HG02970 (cell line): ENCODE results near the gene CRADD.

Source experiments
- ATAC-seq: cut with Tn5 transposase; IDR thresholded peaks from one replicate; pipeline ENCODE4 v1.9.1; 2021; ENCODE audit warnings: mild to moderate bottlenecking, moderate library complexity, moderate number of reproducible peaks; ENCODE audit not compliant: unreplicated experiment, low FRiP score

The CRADD gene

DNA sequence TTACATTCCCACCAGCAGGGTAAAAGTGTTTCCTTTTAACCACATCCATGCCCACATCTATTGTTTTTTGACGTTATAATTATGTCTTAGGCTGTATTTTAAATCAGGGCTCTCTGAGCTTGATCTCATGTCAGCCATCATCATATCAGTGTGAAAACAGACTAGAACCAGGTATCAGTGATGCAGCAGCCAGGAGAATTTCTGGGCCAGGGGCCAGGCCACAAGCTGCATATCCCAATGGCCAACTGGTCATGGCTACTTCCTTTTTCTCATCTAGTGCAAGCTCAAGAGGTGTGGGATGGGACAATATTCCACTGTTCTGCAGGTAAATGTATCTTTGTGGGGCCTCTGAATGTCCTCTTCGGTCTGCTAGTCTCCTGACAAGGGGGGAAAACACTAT, 125.1 kb downstream of the CRADD start:
- no peak for ATAC-seq

DNA sequence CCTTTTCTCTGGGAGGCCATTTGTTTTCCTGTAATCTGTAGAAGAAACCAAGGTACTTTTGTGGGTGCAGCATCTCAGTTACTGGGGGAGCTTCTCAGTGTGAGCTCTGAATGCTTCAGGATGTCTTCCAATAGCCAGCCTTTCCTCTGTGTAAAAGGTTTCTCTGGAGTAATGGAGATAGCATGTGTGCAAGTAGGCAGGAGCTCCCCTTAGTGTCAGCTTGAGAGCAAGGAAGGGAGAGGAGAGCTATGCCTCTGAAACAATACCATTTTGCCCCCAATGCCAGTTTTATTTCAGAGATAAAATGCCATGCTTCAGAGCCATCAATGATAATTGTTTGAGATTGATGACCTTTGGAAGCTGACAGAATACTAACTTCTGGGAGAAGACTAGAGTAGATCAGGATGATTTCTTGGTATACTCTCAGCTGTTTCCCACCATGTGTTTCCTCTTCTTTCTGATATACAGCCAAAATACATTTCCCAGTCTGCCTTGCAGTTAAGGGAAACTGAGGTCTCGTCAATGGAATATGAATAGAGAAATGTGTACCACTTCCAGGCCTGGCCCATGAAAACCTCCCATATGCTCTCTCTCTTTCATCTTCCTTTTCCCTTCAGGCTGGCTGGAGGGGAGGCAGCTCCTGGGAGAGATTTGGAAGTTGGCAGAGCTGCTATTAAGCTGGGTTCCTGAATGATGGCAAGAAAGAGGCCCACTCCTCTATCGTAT, 125.7 kb downstream of the CRADD start:
- ATAC-seq, result no peak

DNA sequence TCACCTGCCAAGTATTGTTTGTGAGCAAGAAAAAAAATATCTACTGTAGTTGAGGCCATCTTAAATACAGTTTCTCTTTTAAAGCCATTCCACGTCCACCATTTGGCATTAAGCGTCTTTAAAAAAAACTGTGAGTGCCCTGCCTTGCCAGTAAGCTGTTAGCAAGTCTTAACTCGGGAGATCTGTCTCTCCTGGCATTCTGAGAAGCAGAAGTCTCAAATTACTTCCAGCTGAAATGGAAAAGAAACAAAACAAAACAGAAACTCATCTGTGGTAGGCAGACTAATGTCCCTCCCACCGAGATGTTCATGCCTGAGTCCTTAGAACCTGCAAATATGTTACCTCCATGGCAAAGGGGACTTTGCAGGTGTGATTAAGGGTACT, 126.2 kb downstream of the CRADD start:
- ATAC-seq, result no peak

DNA sequence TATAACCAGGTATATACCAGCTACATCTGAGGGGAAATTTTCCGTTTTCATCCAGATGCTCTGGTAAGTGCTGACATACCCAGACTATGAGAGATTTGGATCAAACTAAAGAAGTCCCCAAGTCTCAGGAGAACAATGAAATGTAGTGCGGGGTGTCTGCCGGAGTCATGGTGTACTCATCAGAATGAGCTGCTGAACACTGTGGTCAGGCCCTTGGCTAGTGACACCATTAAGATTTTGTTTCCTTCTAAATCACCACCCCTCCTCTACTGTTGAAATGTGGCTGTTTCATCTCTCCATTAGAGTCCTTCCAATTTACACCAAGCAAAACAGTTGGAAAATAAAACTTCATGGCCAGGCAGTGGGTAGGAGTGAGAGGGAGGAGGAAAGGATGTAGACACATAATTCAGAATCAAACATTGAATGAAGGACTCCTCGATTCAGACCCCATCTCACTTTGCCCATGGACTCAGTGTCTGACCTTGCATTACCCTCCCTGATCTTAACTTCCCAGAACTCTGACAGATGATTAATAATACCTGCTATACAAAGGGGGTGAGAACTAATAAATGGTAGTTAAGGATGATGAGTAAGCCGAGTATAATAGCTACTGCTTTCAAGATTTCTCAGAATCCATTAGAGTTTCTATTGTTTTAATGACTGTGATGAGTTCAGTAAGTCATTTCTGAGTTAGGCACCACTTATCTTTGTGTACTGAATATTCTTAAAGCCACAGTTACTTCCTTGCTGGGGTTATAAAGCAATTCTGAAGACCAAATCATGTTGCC, 127.4 kb downstream of the CRADD start:
- no peak for ATAC-seq

DNA sequence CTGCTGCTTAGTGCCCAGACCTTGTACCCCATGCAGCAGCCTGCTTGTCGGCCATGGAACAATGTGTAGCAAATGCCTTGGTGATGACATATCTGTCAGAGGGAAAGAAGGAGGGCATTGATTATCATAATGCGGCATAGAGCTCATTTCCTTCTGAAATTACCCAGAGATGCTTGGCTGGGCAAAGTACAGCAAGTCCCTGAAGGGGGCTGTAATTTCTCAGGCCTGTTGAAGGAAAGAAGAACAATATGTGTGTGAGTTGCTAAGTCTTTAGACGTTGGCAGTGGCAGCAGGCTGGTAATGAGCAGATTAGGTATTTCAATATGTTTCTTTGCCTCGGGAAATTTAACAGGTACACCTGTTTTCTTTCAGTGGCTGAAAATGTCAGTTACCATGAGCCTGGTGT, 128.6 kb downstream of the CRADD start:
- ATAC-seq, result no peak

DNA sequence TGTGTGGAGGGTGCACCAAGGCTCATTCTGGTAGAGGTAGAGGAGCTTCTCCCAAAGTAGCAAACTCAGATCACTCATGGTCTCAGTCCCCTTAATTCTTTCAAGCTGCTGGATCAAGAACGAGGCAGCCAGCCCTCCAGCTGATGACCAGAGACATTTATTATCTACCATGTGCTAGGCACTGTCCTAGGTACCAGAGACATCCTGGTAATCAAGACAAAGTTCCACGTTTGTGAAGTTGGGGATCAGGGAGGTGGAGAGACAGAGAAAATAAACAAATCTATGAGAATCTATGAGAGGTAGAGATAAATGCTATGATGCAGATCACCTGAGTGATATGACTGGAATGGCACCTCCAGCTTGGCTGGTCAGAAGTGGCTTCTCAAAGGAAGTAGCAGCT, 130.2 kb downstream of the CRADD start:
- no peak for ATAC-seq

DNA sequence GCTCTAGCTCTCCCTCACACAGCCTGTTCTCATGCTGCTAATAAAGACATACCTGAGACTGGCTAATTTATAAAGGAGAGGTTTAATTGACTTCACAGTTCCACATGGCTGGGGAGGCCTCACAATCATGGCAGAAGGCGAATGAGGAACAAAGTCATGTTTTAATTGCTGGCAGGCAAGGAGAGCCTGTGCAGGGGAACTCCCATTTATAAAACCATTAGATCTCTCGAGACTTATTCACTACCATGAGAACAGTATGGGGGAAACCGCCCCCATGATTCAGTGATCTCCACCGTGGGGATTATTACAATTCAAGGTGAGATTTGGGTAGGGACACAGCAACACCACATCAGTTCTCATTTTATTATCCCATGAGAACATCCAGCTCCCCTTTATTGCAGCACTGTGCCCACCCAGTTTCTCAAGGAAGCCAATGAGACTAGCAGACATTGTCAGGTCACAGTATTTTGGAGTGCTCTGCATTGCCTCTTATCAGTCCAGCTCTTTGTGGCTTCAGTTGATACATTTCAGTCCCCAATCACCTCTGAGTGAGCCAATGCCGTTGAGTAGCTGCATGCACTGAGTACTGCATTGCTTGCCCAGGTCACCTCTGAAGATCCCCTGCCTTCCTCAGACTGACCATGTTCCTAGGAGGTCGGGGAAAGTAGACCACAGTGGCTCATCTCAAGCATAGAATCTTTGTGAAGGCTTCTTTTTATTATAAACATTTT, 131.2 kb downstream of the CRADD start:
- no peak for ATAC-seq

DNA sequence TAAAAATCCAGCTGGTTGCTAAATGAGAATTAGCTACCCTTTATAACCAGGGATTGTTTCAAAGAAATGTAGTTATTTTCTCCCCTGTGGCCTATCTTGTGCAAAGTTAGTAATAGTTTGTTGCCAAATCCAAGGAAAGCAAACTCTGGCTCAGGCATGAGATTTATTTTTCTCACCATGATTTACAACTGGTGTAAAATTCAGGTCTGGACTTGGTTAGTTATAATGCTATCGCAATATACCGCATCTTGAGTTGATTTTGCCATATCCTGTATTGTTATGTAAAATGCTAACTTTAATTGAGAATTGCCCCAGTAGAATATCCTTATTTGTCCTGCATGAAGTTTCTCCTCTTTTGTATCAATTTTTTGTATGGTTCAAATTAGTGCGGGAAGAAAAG, 135.5 kb downstream of the CRADD start:
- no peak for ATAC-seq

DNA sequence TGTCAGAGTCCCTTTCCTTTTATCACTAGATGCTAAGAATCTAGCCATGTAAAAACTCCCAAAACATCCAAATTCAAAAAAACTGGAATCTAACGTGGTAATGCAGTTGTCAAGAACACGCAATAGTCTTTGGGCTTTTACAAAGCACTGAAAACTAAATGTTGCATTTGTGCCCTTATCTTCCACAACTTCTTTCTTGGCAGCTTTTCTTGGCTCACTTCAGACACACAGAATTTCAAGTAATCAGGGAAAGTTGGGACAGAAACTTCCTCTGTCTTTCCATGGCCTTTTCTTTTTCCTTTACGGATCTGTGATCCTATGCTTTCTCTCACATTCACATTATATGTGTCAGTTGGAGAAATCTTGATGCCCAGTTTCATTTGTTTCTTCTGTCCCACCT, 136.0 kb downstream of the CRADD start:
- no peak for ATAC-seq

DNA sequence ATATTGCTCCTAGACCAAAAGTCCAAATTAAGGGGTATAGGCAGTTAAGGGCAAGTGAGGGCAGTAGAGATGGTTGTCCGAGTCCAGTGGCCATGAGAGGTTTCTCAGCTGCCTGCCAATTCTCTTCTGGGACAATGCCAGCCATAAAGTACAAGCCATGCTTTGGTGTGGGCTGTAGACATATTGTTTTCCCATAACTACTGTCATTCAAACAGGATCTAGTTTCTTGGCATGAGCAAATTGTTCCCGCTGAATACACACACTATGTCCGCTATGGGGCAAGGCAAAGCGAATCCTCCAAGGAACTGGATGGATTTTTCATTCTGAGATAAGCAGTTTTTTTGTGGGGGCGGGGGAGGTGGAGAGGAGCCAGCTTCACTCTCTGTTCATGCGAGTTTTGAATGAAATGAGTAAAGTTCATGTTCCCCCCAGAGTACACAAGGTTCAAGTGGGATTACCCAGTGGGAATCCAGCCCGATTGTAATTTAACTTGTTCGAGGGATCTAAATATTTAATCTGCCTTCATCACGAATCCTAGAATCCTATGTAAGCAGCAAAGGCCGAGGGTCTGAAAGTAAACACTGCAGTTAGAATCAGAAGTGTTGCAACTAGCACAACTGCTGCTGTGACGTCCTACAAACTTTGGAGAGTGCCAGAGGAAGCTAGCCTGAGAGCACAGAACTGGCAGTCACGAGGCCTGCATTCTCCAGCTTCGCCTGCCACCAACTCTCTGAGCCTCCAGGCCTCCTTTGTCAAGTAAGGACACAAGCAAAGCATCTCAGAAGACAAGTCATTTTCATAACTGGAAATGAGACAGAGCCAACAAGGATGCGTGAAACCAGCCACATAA, 137.0 kb downstream of the CRADD start:
- no peak for ATAC-seq

DNA sequence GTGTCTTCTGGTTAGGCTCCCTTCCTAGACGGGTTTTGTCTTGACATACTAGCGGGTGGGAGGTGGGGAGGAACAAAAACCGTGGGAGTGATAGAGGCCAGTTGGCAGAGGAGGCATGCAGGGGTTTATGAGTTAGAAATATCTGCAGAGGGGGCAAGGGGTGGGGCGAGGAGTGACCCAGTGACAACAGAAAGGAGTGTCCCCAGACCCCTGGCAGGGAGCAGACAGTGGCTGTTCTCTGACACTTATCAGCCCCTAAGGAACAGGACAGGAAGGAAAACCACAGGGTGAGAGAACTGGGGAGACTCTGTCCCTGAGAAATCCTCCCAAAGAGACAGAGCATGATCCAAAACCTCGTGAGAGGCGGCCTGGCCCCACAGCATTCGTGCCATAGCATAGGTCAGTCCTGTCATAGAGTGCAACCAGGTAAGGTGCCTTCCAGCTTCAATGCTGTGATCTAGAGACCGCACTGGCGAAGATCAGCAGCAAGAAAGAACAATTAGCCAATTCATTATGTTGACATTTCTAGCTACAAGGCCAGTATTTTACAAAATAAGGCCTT, 141.4 kb downstream of the CRADD start:
- ATAC-seq, result no peak

DNA sequence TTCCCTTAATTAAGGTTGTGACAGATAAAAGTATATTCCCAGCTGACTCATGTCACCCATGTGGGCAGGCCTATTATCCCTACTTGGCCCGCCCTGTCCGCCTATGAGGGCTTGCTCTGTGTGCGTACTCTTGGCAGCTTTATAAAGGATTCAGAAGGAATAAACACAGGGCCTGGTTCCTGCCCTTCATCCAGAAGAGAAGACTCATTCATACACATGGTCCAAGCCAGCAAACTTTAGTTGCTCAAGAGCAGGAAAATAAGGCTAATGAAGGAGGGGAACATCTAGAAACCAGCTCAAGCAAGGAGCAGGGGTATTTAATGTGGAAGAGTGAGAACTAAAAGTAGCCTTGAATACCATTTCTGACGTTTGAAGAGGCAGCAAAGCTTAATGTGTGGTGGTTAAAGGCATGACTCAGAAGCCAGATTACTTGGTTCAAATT, 141.9 kb downstream of the CRADD start:
- ATAC-seq, result no peak

DNA sequence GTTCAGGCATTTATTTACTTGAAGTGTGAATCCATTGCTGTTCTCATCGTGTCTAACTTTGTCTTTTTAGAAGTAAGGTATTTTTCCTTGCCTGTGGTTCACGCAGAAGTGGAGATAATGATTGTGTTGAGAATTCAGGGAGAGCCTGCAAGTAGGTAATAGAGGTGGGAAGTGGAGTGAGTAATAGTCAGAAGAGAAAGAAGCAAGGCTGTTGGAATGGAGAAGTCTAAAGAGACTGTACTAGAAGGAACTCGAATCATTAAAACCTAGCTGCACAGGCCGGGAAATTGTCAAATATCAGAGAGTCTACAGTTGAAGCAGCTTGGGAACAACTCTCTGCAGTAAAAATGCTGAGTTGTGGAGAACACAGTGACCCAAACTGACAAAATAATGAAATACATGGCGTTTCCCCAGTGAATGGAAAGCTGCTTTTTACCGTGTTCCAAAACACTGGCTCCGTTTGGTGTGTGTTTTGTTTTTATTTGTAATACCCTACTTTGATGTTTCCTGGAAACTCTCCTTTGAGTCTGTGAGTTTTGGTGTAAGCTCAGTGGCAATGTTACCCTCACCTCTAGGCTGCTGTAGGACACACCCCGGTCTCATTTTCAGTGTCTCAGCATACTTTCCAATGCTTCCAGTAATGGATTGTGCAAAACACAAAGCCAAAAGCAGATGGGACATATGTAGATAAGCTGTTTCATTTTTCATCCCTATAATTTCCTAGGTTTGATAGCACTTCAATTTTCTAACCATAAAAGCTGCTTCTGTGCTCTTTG, 146.6 kb downstream of the CRADD start:
- ATAC-seq, result no peak

DNA sequence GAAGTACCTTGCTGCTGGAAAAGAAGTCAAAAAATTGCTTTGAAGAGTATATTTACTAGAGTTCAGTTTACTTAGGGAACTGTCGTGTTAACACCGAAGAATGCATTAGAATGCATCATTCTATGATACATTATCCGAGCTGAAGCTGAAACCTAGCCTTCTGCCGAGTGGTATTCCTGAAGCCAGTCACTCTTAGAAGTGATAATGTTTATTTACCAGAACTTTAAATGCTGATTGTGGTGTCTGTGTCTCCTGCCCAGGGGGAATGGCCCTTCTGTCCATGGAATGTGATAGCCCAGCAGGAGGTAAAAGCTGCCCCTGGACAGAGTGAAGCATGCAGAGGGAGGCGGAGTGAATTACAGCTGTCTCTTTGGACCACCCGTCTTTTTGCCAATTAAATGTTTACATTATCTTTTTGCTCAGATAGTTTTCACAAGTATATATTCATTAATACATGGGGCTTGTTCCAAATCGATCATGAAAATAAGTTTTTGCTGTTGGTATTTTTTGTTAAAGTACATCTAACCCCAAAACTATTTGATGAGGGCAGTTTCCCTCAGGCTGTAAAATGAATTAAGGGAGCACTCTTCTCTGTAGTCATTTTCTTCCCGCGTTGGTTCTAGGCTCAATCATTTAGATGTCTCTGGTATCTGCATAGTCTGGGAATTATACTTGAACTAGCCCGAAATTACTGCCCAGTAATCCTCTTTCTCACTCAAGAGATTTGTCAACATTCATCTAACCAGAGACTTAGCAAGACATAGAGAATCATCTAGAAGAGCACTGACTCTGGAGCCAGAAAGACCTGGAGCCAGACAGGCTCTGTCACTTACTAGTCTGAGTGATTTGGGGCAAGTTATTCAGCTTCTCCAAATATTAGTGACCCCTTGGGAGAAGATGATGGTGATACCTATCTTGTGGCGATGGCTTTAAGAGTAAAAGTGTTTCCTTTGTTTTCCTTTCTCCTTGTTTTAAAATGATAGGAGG, 147.6 kb downstream of the CRADD start:
- no peak for ATAC-seq

DNA sequence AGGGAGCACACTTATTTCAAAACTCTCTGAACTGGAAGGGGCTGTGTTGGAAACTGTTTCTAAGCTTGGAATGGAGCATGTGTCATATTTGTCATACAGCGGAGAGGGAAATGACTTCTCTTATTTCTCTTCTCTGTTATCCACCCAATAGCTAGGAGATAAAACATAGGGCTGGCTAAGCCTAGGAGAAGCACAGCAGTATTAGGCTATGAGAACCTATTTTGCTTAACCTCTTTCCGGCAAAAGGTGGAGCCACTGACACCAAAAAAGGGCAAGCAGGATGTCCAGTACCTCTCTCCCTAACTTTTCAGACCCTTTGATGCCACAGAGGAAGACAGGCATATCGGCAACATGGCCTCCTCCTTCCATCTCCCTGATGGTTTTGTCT, 148.3 kb downstream of the CRADD start:
- no peak for ATAC-seq

DNA sequence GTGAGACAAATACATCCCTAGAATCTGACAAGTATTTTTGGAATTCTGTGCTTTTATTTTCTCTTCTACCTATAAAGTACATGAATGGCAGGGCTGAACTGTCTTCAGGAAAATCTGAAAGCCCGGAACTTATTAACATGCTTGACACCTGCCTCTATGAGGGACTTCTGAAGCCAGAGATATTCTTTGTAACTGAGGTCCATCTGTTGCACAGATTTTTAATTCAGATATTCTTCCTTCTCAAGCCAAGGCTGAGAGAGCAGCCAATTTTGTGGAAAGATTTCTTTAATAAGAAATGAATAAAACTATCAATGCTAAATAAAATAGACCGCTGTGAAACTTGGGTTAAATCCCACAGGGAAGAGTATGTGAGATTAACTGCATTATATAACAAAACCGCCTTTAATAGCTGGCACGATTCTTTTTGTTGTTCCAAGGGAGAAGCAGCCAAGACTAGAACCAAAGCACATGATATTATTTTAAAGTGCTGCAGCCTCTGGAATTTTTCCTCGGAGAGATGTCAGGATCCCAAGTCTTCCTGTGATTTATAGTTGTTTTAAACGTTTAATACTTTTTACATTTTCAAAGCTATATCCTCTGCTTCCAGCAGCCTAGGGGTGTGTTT, 148.9 kb downstream of the CRADD start:
- no peak for ATAC-seq

DNA sequence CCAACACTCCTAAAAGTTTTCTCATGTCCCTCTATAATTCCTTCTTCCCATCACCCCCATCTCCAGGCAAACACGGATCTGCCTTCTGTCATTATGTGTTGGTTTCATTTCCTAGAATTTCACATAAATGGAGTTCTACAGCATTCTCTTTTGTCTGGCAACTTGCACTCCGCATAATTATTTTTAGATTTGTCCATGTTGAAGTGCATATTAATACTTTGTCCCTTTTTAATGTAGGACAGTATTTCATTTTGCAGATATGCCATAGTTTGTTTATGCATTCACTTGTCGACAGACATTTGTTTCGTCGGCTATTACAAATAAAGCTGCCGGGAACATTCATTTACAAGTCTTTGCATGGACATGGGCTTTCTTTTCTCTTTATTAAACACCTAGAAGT, 150.0 kb downstream of the CRADD start:
- ATAC-seq, result no peak

DNA sequence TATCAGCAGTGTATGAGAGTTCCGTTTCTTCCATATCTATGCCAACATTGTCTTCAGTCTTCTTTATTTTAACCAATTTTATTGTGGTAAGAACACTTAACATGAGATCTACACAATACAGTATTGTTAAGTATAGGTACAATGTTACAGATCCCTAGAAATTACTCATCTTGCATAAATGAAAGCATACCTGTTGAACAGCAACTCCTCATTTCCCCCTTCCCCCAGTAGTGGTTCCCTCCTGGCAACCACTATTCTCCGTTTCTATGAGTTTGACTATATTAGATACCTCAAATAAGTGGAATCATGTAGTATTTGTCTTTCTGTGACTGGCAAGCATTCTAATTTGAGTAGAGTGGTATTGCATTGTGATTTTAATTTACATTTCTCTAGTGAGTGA, 150.5 kb downstream of the CRADD start:
- no peak for ATAC-seq
